Pancreas (tissue), 10 donors: ENCODE data around the gene SP3. TPM values are rescaled to one million over a fixed set of nuclear protein-coding genes. Genes with fewer than 3 reads are reported as not detected.

Source experiments
- ATAC-seq, 4 donors: fragments of 200-7000 bp; cut with Tn5 transposase; one replicate each; pipeline versions ENCODE4 v1.8.0 to v1.9.1; 2020; ENCODE audit warnings: mild to moderate bottlenecking in 4 of 4, moderate library complexity in 4 of 4
- DNase-seq, 6 donors: peaks; one replicate each; pipeline ENCODE4 v3.0.0-alpha.2; 2020
- FAIRE-seq: peaks from 2 replicates; lab custom pipeline; 2012; peaks lifted over from hg19 to GRCh38; lab: Jason Lieb, UNC
- H3K27ac ChIP-seq, 4 donors: fragments of 200-600 bp; sonication (generic); 1 replicate in 3 of 4; 2 replicates in 1 of 4; pipeline versions ENCODE4 v1.5.0 to v1.8.0; 2020
- H3K27me3 ChIP-seq, 4 donors: fragments of 200-600 bp; one replicate each; pipeline ENCODE4 v1.8.0; 2021
- H3K36me3 ChIP-seq, 3 donors: fragments of 200-600 bp; sonication (generic) in 1 of 3; one replicate each; pipeline versions ENCODE4 v1.5.0 to v1.8.0; 2020 to 2021
- H3K4me1 ChIP-seq, 3 donors: fragments of 200-600 bp; one replicate each; pipeline ENCODE4 v1.8.0; 2021
- H3K4me3 ChIP-seq, 4 donors: fragments of 200-600 bp; sonication (generic) in 2 of 4; one replicate each; pipeline versions ENCODE4 v1.5.0 to v1.8.0; 2020 to 2021
- H3K9me3 ChIP-seq, 4 donors: fragments of 200-600 bp; one replicate each; pipeline ENCODE4 v1.8.0; 2021
- CTCF ChIP-seq, 4 donors: fragments of 200-600 bp; sonication (generic) in 3 of 4; IDR thresholded peaks; one replicate each; pipeline versions ENCODE4 v1.5.0 to v1.8.0; 2021; ENCODE audit warnings: antibody characterized with exemption in 4 of 4
- WGBS, 2 donors: extraction: QIAGEN DNeasy Blood & Tissue Kit; methylation state at CpG; one replicate each; pipeline ENCODE4 v1.1.7; 2013; 5-methylcytosine and 5-hydroxymethylcytosine counted together
- intact Hi-C, 3 donors: fragments of 100-400 bp; cut with DNase I; formaldehyde crosslinking; loops; one replicate each; pipeline versions ENCODE4 v1.11.1 to v1.14.2; 2022
- polyA plus RNA-seq, 2 donors: library from polyadenylated mRNA; stranded (reverse); fragments of 200-250 nt; gene quantifications; one replicate each; pipeline ENCODE4 v1.2.3, GENCODE V29; 2013
- total RNA-seq, 6 donors: library from RNA; stranded (reverse); fragmentation: NEBNext Ultra II Directional in 4 of 6; extraction: Animal tissue kit (Norgen Biotek cat#: 25700) in 4 of 6; gene quantifications; one replicate each; pipeline versions ENCODE4 v1.2.1 to v1.2.4, GENCODE V29; 2021 to 2023
- donor health status: healthy with polysubstance abuse.
- donor health status: DM: no; HTN: no; CAD: no; lungs with moderate emphysema.
- donor health status: DM: no; HTN: no; CAD: no.
- donor health status: control.
- donor health status: control.
- donor health status: Bipolar disorder and iron deficiency.
- donor health status: DM: yes; HTN: yes; CAD: no.
- donor health status: DM: no; HTN: no; CAD: no.
- donor health status: DM: no; HTN: no; CAD: no.
- donor health status: DM: yes; HTN: yes; CAD: no.

SP3 gene
- total and polyA plus RNA-seq, 8 donors = 5.6 to 48.0 (median 27.6) TPM

GRCh38 chr2:173962031-173962430, 3.1 kb downstream of the SP3 start:
- DNase-seq (no peak), FAIRE-seq (no peak), ATAC-seq (no peak)
- no peak for TF ChIP-seq CTCF (IDR thresholded peaks at IDR 0.05)
- H3K4me3 ChIP-seq = peak overlapping the region in 2 of 4 donors; percentile 96 to 99
- no peaks in the 10 kb centered on the region for H3K9me3 ChIP-seq
- H3K36me3 ChIP-seq = no peaks in the 10 kb centered on the region
- intact Hi-C loops = no loop called here
- peak overlapping the region in 2 of 4 donors; percentile 98 to 100 for H3K27ac ChIP-seq
- H3K4me1 ChIP-seq = peaks cover 27 to 54% (median 43%) of the 10 kb centered on the region in 3 donors
- WGBS, 2 donors = 17 to 23% methylated on average over 1 of the region's 1 CpG
- no peaks in the 10 kb centered on the region for H3K27me3 ChIP-seq

- intact Hi-C loops = no loop called here
- Histone ChIP-seq H3K4me1 (peaks cover 27 to 54% (median 36%) of the 10 kb centered on the region in 3 donors), H3K4me3 (no peak overlapping the region), H3K27me3 (no peaks in the 10 kb centered on the region), H3K27ac (peak overlapping the region in 2 of 4 donors; percentile 45 to 100), H3K36me3 (no peaks in the 10 kb centered on the region), H3K9me3 (no peaks in the 10 kb centered on the region)
- FAIRE-seq = no peak
- WGBS, 2 donors = 31 to 38% methylated on average over 1 of the region's 1 CpG
- ATAC-seq = no peak
- no peak for TF ChIP-seq CTCF (IDR thresholded peaks at IDR 0.05)
- DNase-seq = no peak
Measured at GRCh38 chr2:173961346-173961705, 3.8 kb downstream of the SP3 start.

GRCh38 chr2:173959909-173960308, 5.3 kb downstream of the SP3 start:
- Histone ChIP-seq H3K4me3 (no peak overlapping the region), H3K27ac (peak overlapping the region in 1 of 4 donors; percentile 0), H3K27me3 (no peaks in the 10 kb centered on the region), H3K9me3 (no peaks in the 10 kb centered on the region), H3K4me1 (peaks cover 25 to 53% (median 34%) of the 10 kb centered on the region in 3 donors), H3K36me3 (peaks cover 0 to 3% (median 0%) of the 10 kb centered on the region in 3 donors)
- WGBS, 2 donors = 74 to 76% methylated on average over 7 of the region's 7 CpGs
- ATAC-seq (no peak), FAIRE-seq (no peak), DNase-seq (no peak)
- TF ChIP-seq CTCF (IDR thresholded peaks at IDR 0.05) = no peak
- intact Hi-C loops = no loop called here

GRCh38 chr2:173959358-173959884, 5.8 kb downstream of the SP3 start:
- no peak for DNase-seq
- H3K27ac ChIP-seq = peak overlapping the region in 1 of 4 donors; percentile 0
- 89 to 91% methylated on average over 16 of the region's 16 CpGs for WGBS, 2 donors

More at GRCh38 chr2:173959358-173959884, 5.8 kb downstream of the SP3 start:
- H3K27me3 ChIP-seq = no peaks in the 10 kb centered on the region
- no peak for ATAC-seq
- no peak for FAIRE-seq
- TF ChIP-seq CTCF (IDR thresholded peaks at IDR 0.05) = no peak
- no peak overlapping the region for H3K4me3 ChIP-seq
- H3K36me3 ChIP-seq = peaks cover 0 to 8% (median 0%) of the 10 kb centered on the region in 3 donors
- H3K9me3 ChIP-seq = no peaks in the 10 kb centered on the region
- peaks cover 26 to 53% (median 34%) of the 10 kb centered on the region in 3 donors for H3K4me1 ChIP-seq
- intact Hi-C loops = no loop called here
